Vagina (tissue), 2 donors: ENCODE measurements around the gene SORL1-AS1.

ENCODE experiments used
- DNase-seq, 2 donors: peaks; one replicate each; pipeline ENCODE4 v3.0.0-alpha.2; 2017; ENCODE audit errors: extremely low spot score in 2 of 2
- H3K27ac ChIP-seq: fragments of 200-600 bp; sonication (generic); one replicate; pipeline ENCODE4 v1.5.1; 2019
- H3K27me3 ChIP-seq: fragments of 200-600 bp; sonication (generic); one replicate; pipeline ENCODE4 v1.5.1; 2019
- H3K36me3 ChIP-seq, 2 donors: fragments of 200-600 bp; sonication (generic); one replicate each; pipeline ENCODE4 v1.5.1; 2017 to 2019
- H3K4me1 ChIP-seq: fragments of 200-600 bp; sonication (generic); one replicate; pipeline ENCODE4 v1.5.1; 2019
- H3K4me3 ChIP-seq, 2 donors: fragments of 200-600 bp; sonication (generic); 1 replicate in 1 of 2; 2 replicates in 1 of 2; pipeline ENCODE4 v1.5.1; 2016 to 2019
- H3K9me3 ChIP-seq: fragments of 200-600 bp; sonication (generic); one replicate; pipeline ENCODE4 v1.5.1; 2019
- CTCF ChIP-seq, 3 experiments: fragments of 450-650 bp in 2 of 3; fragments of 200-600 bp in 1 of 3; sonication (generic) in 1 of 3; IDR thresholded peaks; one replicate each; pipeline ENCODE4 v1.5.1; 2017 to 2019; ENCODE audit warnings: antibody characterized with exemption in 3 of 3, mild to moderate bottlenecking in 2 of 3, moderate library complexity in 2 of 3
- POLR2A ChIP-seq, 2 donors: fragments of 450-650 bp; IDR thresholded peaks; one replicate each; pipeline ENCODE4 v1.6.1; 2017; ENCODE audit warnings: antibody characterized with exemption in 2 of 2, mild to moderate bottlenecking in 2 of 2, moderate library complexity in 2 of 2
- POLR2AphosphoS5 ChIP-seq, 2 donors: sonication (generic); formaldehyde crosslinking; IDR thresholded peaks; one replicate each; pipeline ENCODE4 v1.9.0; 2017; ENCODE audit warnings: antibody characterized with exemption in 2 of 2, mild to moderate bottlenecking in 2 of 2, low read depth in 1 of 2; ENCODE audit not compliant: insufficient read depth in 1 of 2
- intact Hi-C: fragments of 100-400 bp; cut with DNase I; formaldehyde crosslinking; loops from one replicate; pipeline ENCODE4 v1.15.1; 2023

The SORL1-AS1 gene

GRCh38 chr11:121441521-121441920, 11.2 kb downstream of the SORL1-AS1 start:
- Histone ChIP-seq H3K4me1 (peaks cover 24% of the 10 kb centered on the region), H3K27ac (no peak overlapping the region), H3K4me3 (no peak overlapping the region), H3K27me3 (no peaks in the 10 kb centered on the region), H3K9me3 (no peaks in the 10 kb centered on the region), H3K36me3 (no peaks in the 10 kb centered on the region)
- intact Hi-C loops: no loop called here
- TF ChIP-seq POLR2A (IDR thresholded peaks at IDR 0.05) (no peak), POLR2AphosphoS5 (IDR thresholded peaks at IDR 0.05; ENCODE audit: insufficient read depth in 1 of 2, low read depth in 1 of 2) (no peak), CTCF (IDR thresholded peaks at IDR 0.05) (no peak)
- no peak for DNase-seq

GRCh38 chr11:121439759-121440158, 13.0 kb downstream of the SORL1-AS1 start:
- peaks cover 24% of the 10 kb centered on the region for H3K4me1 ChIP-seq
- no peaks in the 10 kb centered on the region for H3K9me3 ChIP-seq
- TF ChIP-seq POLR2A (IDR thresholded peaks at IDR 0.05): no peak
- TF ChIP-seq POLR2AphosphoS5 (IDR thresholded peaks at IDR 0.05; ENCODE audit: insufficient read depth in 1 of 2, low read depth in 1 of 2): no peak
- TF ChIP-seq CTCF (IDR thresholded peaks at IDR 0.05): no peak
- DNase-seq: no peak
- no peaks in the 10 kb centered on the region for H3K27me3 ChIP-seq
- H3K27ac ChIP-seq: no peak overlapping the region
- H3K36me3 ChIP-seq: no peaks in the 10 kb centered on the region
- H3K4me3 ChIP-seq: no peak overlapping the region
- intact Hi-C loops: no loop called here

GRCh38 chr11:121439337-121439736, 13.4 kb downstream of the SORL1-AS1 start:
- DNase-seq: no peak
- Histone ChIP-seq H3K9me3 (no peaks in the 10 kb centered on the region), H3K4me3 (no peak overlapping the region), H3K27me3 (no peaks in the 10 kb centered on the region), H3K36me3 (no peaks in the 10 kb centered on the region), H3K27ac (no peak overlapping the region), H3K4me1 (peaks cover 24% of the 10 kb centered on the region)
- no peak for TF ChIP-seq CTCF (IDR thresholded peaks at IDR 0.05)
- no peak for TF ChIP-seq POLR2AphosphoS5 (IDR thresholded peaks at IDR 0.05; ENCODE audit: insufficient read depth in 1 of 2, low read depth in 1 of 2)
- no peak for TF ChIP-seq POLR2A (IDR thresholded peaks at IDR 0.05)
- intact Hi-C loops: no loop called here

- Histone ChIP-seq H3K36me3 (no peaks in the 10 kb centered on the region), H3K27me3 (no peaks in the 10 kb centered on the region), H3K9me3 (no peaks in the 10 kb centered on the region), H3K27ac (no peak overlapping the region), H3K4me3 (no peak overlapping the region), H3K4me1 (peaks cover 19% of the 10 kb centered on the region)
- DNase-seq: no peak
- intact Hi-C loops: no loop called here
- TF ChIP-seq POLR2A (IDR thresholded peaks at IDR 0.05) (no peak), CTCF (IDR thresholded peaks at IDR 0.05) (no peak), POLR2AphosphoS5 (IDR thresholded peaks at IDR 0.05; ENCODE audit: insufficient read depth in 1 of 2, low read depth in 1 of 2) (no peak)
Measured at GRCh38 chr11:121437686-121438078, 15.1 kb downstream of the SORL1-AS1 start.

- Histone ChIP-seq H3K4me1 (peaks cover 19% of the 10 kb centered on the region), H3K36me3 (no peaks in the 10 kb centered on the region), H3K4me3 (no peak overlapping the region), H3K27ac (no peak overlapping the region), H3K9me3 (no peaks in the 10 kb centered on the region), H3K27me3 (no peaks in the 10 kb centered on the region)
- peak in 1 of 2 donors; percentile 53 for TF ChIP-seq POLR2AphosphoS5 (IDR thresholded peaks at IDR 0.05; ENCODE audit: insufficient read depth in 1 of 2, low read depth in 1 of 2)
- TF ChIP-seq POLR2A (IDR thresholded peaks at IDR 0.05): no peak
- no peak for TF ChIP-seq CTCF (IDR thresholded peaks at IDR 0.05)
- intact Hi-C loops: no loop called here
- DNase-seq: no peak
Measured at GRCh38 chr11:121437018-121437685, 15.6 kb downstream of the SORL1-AS1 start.
